ENCODE results near the gene OXNAD1.

Gene OXNAD1

GRCh38 chr3:16264708-16265454 is at the start of gene OXNAD1, which contains the start of gene DPH3:
Gene OXNAD1 (plus strand): TSS chr3:16265212. CDS start chr3:16270953, 5,741 bp downstream.
Gene DPH3 (minus strand): TSS chr3:16264943. CDS start chr3:16264876, 67 bp downstream.
- peak; percentile 99 to 100 for DNase-seq

- no peak for DNase-seq
Observed at GRCh38 chr3:16216373-16216935, 48.6 kb upstream of the OXNAD1 start.

DNA sequence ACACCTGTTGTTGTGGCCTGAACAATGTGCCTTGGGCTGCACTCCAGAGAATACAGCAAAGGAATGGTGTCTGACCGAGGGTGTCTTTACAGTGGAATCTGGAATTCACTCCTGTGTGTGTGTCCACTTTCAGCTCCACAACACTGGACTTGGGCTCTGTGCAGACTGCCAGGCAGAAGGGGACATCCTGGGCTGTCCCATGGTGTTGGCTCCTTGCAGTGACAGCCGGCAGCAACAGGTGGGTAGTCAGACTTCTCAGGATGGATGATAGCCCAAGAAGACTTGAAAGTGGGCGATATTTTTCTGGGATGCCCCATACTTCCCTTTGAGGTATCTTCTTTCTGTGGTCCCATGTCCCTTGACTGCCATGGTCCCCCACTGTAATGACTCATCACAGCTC is 45.2 kb upstream of the OXNAD1 start:
- DNase-seq = no peak

DNA sequence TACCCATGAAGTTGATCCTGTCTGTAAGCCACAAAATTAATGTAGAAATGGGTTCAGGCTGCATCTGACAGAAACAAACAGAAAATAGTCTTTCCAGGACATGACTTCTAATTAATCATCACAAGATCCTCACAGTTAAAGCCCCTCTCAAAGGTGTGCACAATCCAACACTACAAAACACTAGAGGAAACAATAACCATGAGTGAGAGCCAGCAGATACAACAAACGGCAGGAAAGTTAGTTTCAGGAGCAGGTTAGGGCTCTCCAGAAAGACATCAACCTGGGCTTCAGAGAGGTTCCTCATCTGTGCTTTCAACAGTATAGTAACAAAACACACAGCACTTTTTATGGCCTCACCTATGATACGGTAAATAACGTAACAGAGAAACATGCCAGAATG is 43.0 kb upstream of the OXNAD1 start:
- DNase-seq = no peak

- no peak for DNase-seq
Observed at GRCh38 chr3:16222547-16222946, 42.5 kb upstream of the OXNAD1 start.

DNA sequence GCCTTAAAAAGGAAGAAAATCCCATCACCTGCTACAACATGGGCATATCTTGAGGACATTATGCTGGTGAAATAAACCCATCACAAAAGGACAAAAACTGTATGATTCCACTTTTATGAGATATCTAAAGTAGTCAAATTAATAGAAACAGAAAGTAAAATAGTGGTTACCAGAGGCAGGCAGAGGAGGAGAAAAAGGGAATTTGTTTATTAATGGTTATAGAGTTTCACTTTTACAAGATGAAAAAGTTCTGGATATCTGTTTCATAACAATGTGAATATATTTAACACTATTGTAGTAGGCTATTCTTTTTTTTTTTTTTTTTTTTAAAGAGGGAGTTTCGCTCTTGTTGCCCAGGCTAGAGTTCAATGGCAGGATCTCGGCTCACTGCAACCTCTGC is 40.7 kb upstream of the OXNAD1 start:
- DNase-seq = no peak

- no peak for DNase-seq
Observed at GRCh38 chr3:16227566-16227965, 37.4 kb upstream of the OXNAD1 start.

- DNase-seq = no peak
Observed at GRCh38 chr3:16229681-16230080, 35.3 kb upstream of the OXNAD1 start.

- DNase-seq = no peak
Observed at GRCh38 chr3:16231983-16232382, 33.0 kb upstream of the OXNAD1 start.

DNA sequence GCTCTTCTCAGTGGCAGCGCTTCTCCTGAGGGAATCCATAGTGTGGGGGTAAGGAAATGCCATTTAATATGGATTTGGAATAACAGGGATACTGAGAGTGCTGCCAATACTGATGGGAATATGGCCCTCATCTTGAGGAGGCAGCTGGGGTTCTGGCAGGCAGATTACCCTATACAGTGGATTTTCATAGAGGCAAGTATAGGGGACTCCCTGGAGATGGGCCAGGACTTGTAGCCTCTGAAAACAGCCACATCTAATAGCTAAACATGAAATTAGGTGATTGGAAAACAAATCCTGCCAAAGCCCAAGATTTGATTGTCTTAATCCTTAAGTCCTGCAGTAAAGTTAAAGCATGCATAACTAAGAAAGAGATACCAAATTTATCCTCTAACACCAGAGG is 31.2 kb upstream of the OXNAD1 start:
- DNase-seq = no peak

- no peak for DNase-seq
Observed at GRCh38 chr3:16234281-16234680, 30.7 kb upstream of the OXNAD1 start.

GRCh38 chr3:16236030-16236639 is 28.9 kb upstream of the OXNAD1 start:
- DNase-seq = no peak

DNA sequence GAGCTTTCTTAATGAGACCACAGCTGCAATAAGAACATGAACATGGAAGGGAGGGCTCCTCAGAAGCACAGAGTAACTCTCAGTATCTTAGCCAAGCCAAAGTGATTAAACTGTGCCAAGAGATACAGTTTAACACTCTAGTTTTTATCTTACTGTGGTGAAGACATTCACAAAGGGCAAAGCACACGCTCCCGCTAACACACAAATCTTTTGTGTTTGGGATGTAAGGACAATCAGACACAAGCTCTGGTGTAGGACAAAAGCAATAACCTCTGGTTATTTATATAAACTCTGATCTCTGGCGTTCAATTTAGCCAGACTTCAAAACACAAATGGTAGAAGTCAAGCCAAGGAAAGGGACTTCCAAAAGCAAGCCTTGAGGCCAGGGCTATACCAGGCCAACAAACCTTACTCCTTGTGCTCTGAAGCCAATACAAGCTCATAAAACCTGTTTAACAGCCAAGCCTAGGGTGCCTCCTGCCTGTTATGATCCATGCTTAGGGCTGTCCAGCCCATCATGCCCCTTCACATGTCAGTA is 28.1 kb upstream of the OXNAD1 start:
- no peak for DNase-seq

DNA sequence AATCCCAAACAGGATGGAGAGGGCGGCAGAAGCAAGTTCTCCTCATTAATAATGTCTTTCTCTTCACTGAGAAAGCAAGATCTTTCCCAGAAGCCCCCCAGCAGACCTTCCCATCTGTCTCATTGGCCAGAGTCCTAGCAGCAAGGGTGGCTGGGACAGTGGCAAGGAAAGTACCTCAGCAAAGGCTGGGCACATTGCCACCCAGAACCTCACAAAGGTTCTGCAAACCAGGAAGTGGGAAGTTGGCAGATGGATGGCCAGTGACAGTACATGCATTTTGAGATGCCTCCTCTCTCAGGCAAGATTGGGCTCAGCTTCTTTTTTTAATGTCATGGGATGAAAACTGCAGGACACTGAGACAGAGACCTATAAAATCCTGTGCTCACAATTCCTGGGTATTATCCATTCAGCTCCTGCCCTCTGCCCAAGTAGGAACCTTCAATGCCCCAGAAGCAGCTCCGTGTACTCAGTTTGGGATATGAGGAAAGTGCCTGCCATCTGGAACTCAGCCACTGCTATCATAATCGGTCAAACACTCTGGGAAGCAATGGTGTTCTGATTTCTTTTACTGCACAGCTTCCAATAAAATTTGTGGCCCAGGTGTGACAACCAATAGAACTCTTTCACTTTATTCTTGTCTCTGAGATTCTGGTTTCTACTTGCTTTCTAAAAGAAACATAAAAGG is 25.8 kb upstream of the OXNAD1 start:
- DNase-seq = no peak

- no peak for DNase-seq
Observed at GRCh38 chr3:16239780-16240179, 25.2 kb upstream of the OXNAD1 start.

- no peak for DNase-seq
Observed at GRCh38 chr3:16240229-16241023, 24.6 kb upstream of the OXNAD1 start.

DNA sequence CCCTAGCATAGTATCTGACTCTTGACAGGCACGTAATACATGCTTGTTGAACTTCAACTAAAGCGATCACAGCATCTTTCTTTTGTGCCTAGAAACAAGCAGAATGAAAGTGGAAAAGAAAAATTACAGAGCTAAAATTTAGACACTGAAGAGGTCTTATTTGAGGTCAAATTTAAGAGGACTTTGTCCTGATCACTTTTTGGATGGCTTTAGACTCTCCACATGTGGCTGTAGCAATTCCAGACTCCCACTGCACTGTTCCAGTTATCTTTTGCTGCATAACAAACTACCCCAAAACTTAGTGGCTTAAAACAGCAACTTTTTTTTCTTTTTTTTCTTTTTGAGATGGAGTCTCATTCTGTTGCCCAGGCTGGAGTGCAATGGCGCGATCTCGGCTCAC is 23.8 kb upstream of the OXNAD1 start:
- no peak for DNase-seq

GRCh38 chr3:16242177-16242576 is 22.8 kb upstream of the OXNAD1 start:
- DNase-seq = no peak

DNA sequence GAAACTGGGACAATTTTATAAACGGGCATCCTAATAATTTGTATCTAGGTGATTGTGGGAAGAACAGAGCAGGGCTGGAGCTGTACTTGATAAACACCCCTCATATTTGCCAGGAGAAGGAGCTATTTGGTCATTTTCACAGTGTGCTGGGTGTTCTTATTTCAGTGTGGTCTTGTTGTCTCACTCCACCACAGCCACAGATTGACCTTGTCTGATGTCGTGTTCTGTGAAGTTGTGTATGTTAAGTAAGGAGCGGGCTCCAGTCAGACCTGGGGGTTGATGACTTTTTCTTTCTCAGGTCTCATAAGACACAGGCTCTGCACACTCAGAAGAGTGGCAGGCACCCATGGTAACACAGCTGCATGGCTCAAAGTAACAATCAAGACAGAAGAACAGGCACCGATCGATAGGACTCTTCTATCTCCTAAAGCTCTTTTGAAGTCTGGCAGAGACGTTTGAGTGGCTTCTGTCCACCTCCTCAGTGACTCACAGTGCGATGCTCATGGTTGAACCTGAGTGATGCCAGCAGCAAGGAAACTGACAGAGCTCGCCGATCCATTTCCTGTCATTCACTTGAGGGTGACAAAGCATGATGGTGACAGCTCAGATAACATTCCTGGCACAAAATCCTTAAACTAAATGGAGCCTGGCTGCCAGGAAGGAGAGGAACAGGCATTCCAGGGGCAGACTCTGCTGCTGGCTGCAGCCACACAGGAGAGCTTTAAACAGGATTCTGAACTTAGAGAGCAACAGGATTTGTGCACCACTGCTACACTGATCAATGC is 21.1 kb upstream of the OXNAD1 start:
- DNase-seq = no peak

DNA sequence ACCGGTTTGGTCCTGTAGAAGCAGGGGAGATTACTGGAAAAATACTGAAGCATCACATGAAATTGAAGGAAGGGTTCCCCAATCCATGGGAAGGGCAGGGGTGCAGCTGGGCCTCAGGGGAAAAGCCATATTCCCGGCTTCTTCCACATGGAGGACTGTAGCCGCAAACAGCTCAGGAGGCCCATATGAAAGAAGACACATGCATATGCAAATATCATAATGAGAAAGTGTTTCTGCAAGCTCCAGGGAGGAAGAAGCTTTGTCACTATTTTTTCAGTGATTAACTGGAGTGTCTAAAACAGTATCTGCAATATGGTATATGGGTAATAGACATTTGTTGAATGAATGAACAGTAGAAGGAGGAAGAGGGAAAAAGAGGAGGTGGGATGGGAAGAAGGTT is 19.4 kb upstream of the OXNAD1 start:
- no peak for DNase-seq

DNA sequence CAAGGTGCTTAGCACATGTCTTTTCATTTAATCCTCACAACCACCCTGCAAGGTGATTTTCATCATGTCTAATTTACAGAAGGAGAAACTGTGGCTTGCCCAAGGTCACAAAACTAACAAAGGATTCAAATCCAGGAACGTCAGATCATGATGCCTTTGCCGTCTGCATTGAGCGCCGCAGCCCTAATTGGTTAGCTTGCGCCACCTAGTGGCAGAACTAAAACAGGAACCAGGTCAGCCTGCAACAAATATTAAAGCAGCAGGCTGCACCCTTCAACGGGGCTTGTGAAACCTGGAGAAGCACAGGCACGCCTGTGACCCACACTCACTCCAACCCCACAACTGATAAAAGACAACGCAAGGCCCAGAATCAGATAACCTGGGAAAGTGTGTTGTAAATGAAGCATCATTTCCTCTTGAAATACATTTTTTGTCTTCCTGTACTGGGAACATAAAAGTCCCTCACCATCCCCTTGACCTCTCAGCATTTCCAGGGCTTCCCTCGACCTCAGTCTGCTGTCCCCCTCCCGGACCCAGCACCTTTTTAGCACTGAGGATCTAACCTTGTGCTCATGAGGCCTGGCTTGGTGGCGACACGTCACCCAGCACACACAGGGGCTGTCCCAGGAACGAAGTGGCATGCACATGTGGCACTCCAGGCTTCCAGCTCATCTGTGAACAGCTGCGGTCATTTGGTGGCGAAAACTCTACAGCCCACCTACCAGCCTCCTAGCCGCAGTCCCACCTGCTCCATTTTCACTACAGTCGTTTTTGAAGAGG is 17.5 kb upstream of the OXNAD1 start:
- peak; percentile 83 to 84 for DNase-seq
